Activated CD4-positive, alpha-beta T cell treated with anti-CD3 and anti-CD28 coated beads for 36 hours (primary cell): ENCODE measurements around the gene NAV2. TPM values are rescaled to one million over a fixed set of nuclear protein-coding genes. Genes with fewer than 3 reads are reported as not detected.

Experiments used
- ATAC-seq: fragments of 200-7000 bp; cut with Tn5 transposase; one replicate; pipeline ENCODE4 v1.10.0; 2021; ENCODE audit warnings: mild to moderate bottlenecking, moderate library complexity
- CTCF ChIA-PET: fragments of 350-600 bp; sonication (Branson Sonifier 250); formaldehyde crosslinking; loops from one replicate; lab custom pipeline; 2021; ENCODE audit warnings: antibody characterized with exemption; lab: Charles Lee
- POLR2A ChIA-PET: fragments of 350-600 bp; sonication (Branson Sonifier 250); formaldehyde crosslinking; loops from one replicate; lab custom pipeline; 2021; ENCODE audit warnings: antibody characterized with exemption, inconsistent platforms; lab: Charles Lee
- DNase-seq: peaks from one replicate; pipeline ENCODE4 v3.0.0-alpha.2; 2020
- H3K27ac Mint-ChIP-seq: one replicate; pipeline ENCODE4 v1.8.0; 2021; ENCODE audit warnings: mixed read lengths
- H3K27me3 Mint-ChIP-seq: one replicate; pipeline ENCODE4 v1.8.0; 2021; ENCODE audit warnings: mixed read lengths
- H3K36me3 Mint-ChIP-seq: one replicate; pipeline ENCODE4 v1.8.0; 2021; ENCODE audit warnings: low read depth, mixed read lengths
- H3K4me1 Mint-ChIP-seq: one replicate; pipeline ENCODE4 v1.8.0; 2021; ENCODE audit warnings: mixed read lengths
- H3K4me3 Mint-ChIP-seq: one replicate; pipeline ENCODE4 v1.8.0; 2021; ENCODE audit warnings: mild to moderate bottlenecking, moderate library complexity, mixed read lengths
- H3K9me3 Mint-ChIP-seq: one replicate; pipeline ENCODE4 v1.8.0; 2021; ENCODE audit warnings: low read depth, mixed read lengths
- intact Hi-C, 2 experiments: fragments of 100-400 bp; cut with DNase I in 1 of 2; cut with micrococcal nuclease in 1 of 2; formaldehyde crosslinking; loops; one replicate each; pipeline versions ENCODE4 v1.14.2 to v1.15.1; 2022 to 2024; cut with DNase I, micrococcal nuclease
- total RNA-seq, 2 experiments: library from RNA; stranded (reverse); gene quantifications; one replicate each; pipeline ENCODE4 v1.2.3, GENCODE V29; 2021

NAV2 gene
- total RNA-seq, 2 experiments from 2014 or later, result 0.54 to 0.55 TPM

DNA sequence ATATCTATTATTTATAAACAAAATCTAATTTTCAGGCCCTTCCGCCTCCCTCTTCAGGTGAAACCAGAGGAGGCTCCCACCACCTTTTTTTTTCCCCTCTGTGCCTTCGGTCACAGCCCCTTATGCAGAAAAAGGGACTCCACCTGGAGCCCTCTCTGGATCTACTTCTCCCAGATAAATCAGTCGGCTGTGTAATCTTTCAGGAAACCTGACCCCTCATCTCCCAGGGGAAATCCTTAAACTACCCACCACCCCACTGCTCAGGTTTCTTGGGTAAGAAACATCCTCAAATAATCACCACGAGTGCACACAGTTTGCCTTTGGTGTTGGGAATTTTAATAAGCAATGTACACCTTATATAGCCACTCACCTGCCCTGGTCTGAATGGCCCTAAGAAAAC is 104.2 kb downstream of the NAV2 start:
- Mint-ChIP-seq H3K36me3 (no peaks in the 10 kb centered on the region), H3K27me3 (peaks cover 5% of the 10 kb centered on the region), H3K4me1 (no peaks in the 10 kb centered on the region), H3K9me3 (no peaks in the 10 kb centered on the region), H3K4me3 (no peak overlapping the region), H3K27ac (no peak overlapping the region)
- DNase-seq (no peak), ATAC-seq (no peak)
- ChIA-PET POLR2A (no interaction called here), CTCF (no interaction called here)
- intact Hi-C loops, result no loop called here

DNA sequence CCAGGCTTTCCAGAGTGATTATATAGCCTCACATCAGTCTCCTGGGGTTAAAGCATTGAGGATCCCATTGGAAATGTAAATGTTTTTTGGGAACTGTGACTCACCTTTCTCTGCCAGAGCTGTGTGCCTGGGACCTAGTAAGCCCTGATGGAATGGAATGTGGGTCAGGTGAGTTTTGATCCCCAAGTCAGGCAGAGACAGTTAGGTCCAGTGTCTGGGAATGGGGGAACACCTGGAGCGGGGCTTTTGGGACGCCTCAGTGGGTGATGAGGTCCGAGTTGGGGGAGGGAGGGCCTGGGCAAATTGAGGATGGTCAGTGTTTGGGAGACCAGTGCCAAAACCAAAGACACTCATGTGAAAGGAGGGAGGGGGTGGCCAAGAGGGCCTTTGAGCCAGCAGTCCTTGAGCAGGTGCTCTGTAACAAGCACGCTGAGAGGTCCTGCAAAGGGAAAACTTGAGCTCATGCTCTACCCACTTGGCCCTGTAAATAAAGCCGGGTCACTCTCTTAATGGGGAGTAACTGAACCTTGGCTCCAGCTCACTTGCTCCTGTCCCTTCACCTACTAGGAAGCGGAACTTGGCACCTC is 104.7 kb downstream of the NAV2 start:
- DNase-seq, result no peak
- POLR2A ChIA-PET, result no interaction called here

DNA sequence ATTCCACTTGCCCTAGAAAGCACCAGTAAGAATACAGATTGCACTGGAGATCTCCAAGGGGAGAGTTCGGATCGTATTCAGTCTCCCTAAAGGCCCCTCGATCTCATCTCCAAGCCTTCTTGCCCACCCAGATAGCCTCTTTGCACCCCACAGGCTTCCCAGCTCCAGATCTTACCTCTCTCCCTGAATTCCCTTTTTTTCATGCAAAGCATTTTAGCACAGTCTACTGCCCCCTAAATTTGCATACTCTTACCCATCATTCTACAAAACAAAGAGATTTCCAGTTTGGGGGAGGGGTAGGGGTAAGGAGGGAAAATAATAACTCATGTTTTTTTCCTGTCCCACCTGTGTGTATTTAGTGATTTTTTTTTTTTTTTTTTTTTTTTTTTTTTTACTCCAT is 105.2 kb downstream of the NAV2 start:
- Mint-ChIP-seq H3K4me3 (no peak overlapping the region), H3K27ac (no peak overlapping the region), H3K36me3 (no peaks in the 10 kb centered on the region), H3K4me1 (no peaks in the 10 kb centered on the region), H3K27me3 (peaks cover 5% of the 10 kb centered on the region), H3K9me3 (no peaks in the 10 kb centered on the region)
- no peak for ATAC-seq
- ChIA-PET CTCF (interaction anchor here (1.0 kb wide), 2 partner anchors 10 to 129 kb away, joined by 3 read pairs; no protein-coding TSS in a partner anchor), POLR2A (no interaction called here)
- no peak for DNase-seq
- intact Hi-C loops, result no loop called here

More for the DNA sequence above, 104.7 kb downstream of the NAV2 start:
- Mint-ChIP-seq H3K4me1 (no peaks in the 10 kb centered on the region), H3K4me3 (no peak overlapping the region), H3K27ac (no peak overlapping the region), H3K36me3 (no peaks in the 10 kb centered on the region), H3K9me3 (no peaks in the 10 kb centered on the region), H3K27me3 (peaks cover 5% of the 10 kb centered on the region)
- no peak for ATAC-seq
- intact Hi-C loops, result no loop called here
- CTCF ChIA-PET, result no interaction called here

DNA sequence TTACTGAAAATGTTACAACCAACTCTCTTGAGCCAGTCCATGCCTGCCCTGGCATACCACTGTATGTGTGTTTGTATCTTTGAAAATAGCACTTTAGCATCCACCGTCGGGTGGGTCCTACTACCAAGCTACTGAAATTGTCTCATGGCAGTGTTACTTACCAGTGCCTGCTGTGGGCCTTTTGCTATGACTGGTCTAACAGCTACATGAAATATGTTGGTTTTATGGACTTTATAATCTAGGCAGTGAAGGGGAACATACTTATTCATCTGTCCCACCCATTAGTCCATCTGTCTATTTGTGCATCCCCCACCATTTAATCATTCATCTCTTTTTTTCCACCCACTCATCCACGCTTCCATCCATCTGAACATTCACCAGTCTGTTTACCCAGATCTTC is 106.0 kb downstream of the NAV2 start:
- no peak overlapping the region for H3K27ac Mint-ChIP-seq
- peaks cover 5% of the 10 kb centered on the region for H3K27me3 Mint-ChIP-seq
- H3K4me3 Mint-ChIP-seq, result no peak overlapping the region
- ATAC-seq (no peak), DNase-seq (no peak)
- CTCF ChIA-PET, result interaction anchor here (0.7 to 1.0 kb wide), 4 partner anchors 11 to 1271 kb away, joined by 3 to 4 read pairs (median 3); no protein-coding TSS in a partner anchor
- intact Hi-C loops, result no loop called here
- no peaks in the 10 kb centered on the region for H3K4me1 Mint-ChIP-seq
- POLR2A ChIA-PET, result no interaction called here
- no peaks in the 10 kb centered on the region for H3K9me3 Mint-ChIP-seq
- no peaks in the 10 kb centered on the region for H3K36me3 Mint-ChIP-seq

DNA sequence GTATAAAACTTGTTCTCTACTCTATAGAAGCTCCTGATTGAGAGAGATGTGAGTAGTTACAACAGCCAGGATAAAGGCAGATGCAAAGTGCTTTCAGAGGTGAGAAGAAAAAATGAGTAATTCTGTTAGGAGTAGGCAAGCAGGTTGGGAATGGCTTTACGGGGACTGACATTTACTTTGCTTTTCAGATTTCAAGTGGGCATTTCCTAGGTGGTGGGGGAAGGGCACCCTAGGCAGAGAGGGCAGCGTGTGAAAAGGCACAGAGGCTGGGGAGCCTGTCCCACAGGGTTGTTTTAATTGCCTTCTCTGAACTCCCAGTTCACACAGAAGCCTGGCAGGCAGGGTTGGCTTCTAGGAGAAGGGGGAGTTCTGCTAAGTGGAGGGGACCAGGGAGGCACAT is 106.5 kb downstream of the NAV2 start:
- intact Hi-C loops, result no loop called here
- Mint-ChIP-seq H3K9me3 (no peaks in the 10 kb centered on the region), H3K27ac (no peak overlapping the region), H3K4me1 (no peaks in the 10 kb centered on the region), H3K36me3 (no peaks in the 10 kb centered on the region), H3K4me3 (no peak overlapping the region), H3K27me3 (peaks cover 5% of the 10 kb centered on the region)
- CTCF ChIA-PET, result interaction anchor here (0.7 to 1.0 kb wide), 3 partner anchors 128 to 1272 kb away, joined by 3 to 4 read pairs (median 3); no protein-coding TSS in a partner anchor
- ATAC-seq, result no peak
- POLR2A ChIA-PET, result no interaction called here
- no peak for DNase-seq

DNA sequence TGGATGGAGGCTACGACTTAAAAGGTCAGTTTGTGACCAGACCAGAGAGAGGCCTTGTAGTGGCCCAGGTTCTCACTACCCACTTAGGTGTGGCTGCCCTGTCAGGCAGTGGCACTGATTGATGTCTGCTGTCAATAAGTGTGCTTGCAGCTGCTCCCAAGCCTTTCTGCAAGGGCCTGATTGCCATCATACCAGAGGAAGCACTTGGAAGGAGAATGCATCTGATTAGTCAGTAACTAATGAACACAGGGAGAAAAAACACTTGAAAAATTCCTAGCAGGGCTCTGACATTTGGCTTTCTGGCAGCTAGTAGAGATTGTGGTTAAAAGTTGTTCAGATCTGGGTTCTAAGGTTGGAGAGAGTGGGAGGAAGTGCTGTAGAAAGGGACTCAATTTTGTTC is 107.5 kb downstream of the NAV2 start:
- ATAC-seq, result no peak
- H3K4me3 Mint-ChIP-seq, result no peak overlapping the region

DNA sequence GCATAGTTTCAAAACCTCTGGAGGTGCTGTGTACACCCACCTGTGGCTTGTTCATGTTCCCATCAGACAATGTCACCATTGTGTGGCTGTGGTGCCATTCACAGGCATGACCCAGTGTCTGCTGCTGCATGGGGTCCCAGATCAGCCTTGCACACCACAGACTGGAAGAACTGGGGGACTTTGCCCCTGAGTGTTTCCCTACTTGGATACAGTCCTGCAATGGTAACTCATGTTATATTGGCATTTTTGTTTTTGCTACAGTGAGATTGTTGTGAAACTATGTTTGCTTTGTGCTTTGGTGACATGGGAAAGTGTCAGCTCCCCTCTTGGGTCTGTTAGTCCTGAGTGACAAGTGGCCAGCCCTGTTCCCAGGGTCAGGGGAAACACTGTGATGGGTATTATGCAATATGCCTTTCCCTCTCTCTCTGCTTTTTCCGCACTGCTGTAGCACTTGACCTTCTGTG is 108.8 kb downstream of the NAV2 start:
- no peak for ATAC-seq

More for the DNA sequence above, 107.5 kb downstream of the NAV2 start:
- Mint-ChIP-seq H3K4me1 (no peaks in the 10 kb centered on the region), H3K27ac (no peak overlapping the region), H3K9me3 (no peaks in the 10 kb centered on the region), H3K36me3 (no peaks in the 10 kb centered on the region), H3K27me3 (peaks cover 5% of the 10 kb centered on the region)
- ChIA-PET POLR2A (no interaction called here), CTCF (no interaction called here)
- intact Hi-C loops, result no loop called here
- DNase-seq, result no peak

DNA sequence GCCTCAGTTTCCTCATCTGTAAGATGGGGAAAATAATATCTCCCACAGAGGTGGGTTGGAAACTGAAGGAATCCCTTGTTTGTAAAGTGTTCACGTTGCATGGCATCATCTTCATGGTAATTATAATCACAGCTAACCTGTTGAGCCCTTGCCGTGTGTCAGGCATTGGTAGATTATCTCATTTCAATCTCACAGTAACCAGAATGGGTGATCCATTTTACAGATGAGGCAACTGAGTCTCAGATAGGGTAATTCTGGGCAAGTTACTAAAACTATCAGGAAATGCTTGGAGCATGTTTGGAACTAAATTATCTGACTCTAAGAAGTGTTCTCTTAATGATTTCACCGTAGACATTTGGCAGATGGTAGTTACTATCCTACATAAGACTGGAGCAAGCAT is 109.4 kb downstream of the NAV2 start:
- Mint-ChIP-seq H3K27ac (no peak overlapping the region), H3K9me3 (no peaks in the 10 kb centered on the region), H3K4me3 (no peak overlapping the region), H3K27me3 (peaks cover 5% of the 10 kb centered on the region), H3K4me1 (no peaks in the 10 kb centered on the region), H3K36me3 (no peaks in the 10 kb centered on the region)
- ATAC-seq (no peak), DNase-seq (no peak)
- ChIA-PET CTCF (no interaction called here), POLR2A (no interaction called here)
- intact Hi-C loops, result no loop called here

More for the DNA sequence above, 108.8 kb downstream of the NAV2 start:
- H3K27me3 Mint-ChIP-seq, result peaks cover 5% of the 10 kb centered on the region
- intact Hi-C loops, result no loop called here
- no peaks in the 10 kb centered on the region for H3K36me3 Mint-ChIP-seq
- no peaks in the 10 kb centered on the region for H3K4me1 Mint-ChIP-seq
- no peak overlapping the region for H3K4me3 Mint-ChIP-seq
- ChIA-PET POLR2A (no interaction called here), CTCF (interaction anchor here (0.7 kb wide), 1 partner anchor 13 kb away, joined by 3 read pairs; no protein-coding TSS in a partner anchor)
- H3K27ac Mint-ChIP-seq, result no peak overlapping the region
- no peaks in the 10 kb centered on the region for H3K9me3 Mint-ChIP-seq
- no peak for DNase-seq

DNA sequence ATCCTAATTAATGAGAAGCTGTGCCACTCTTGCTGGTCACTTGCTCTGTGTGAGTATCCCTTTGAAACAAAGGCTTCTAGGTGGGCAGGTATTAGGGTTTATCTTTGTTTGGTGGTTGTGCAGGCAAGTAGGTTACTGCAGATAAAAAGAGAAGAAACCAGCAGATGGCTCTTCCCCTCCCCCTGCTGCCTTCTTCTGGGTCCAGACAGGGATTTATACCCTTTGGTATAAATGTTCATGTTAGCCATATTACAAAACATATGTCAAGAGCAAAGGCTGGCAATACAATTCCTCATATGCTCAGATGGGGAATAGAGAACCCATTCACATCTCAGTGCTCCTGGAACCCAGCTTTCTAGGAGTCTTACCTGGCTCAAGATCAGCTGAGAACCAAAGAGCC is 109.9 kb downstream of the NAV2 start:
- no peaks in the 10 kb centered on the region for H3K36me3 Mint-ChIP-seq
- intact Hi-C loops, result no loop called here

DNA sequence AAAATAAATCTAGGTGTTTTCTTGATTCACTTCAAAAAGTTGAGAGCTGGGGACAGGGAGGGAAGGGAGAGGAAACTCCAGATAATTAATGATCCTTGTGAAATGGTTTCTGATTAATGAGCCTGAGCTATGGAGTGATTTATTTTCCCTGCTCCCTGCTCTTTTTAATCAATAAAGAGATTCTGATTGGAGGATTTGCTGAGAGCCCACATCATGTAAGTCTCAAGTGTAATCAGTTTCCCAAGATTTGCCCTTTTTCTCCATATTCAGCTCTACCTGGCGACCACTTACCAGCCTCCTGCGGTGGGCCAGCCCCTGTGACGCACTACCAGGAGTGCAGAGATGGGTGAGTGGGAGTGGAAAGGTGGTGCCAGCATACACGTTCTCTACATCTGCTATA is 114.0 kb downstream of the NAV2 start:
- no peak for DNase-seq
- H3K9me3 Mint-ChIP-seq, result no peaks in the 10 kb centered on the region
- POLR2A ChIA-PET, result no interaction called here
- H3K4me1 Mint-ChIP-seq, result peaks cover 2% of the 10 kb centered on the region
- H3K36me3 Mint-ChIP-seq, result no peaks in the 10 kb centered on the region
- H3K27ac Mint-ChIP-seq, result no peak overlapping the region
- no peaks in the 10 kb centered on the region for H3K27me3 Mint-ChIP-seq
- CTCF ChIA-PET, result interaction anchor here (1.1 kb wide), 1 partner anchor 126 kb away, joined by 3 read pairs; no protein-coding TSS in a partner anchor
- no peak for ATAC-seq
- no peak overlapping the region for H3K4me3 Mint-ChIP-seq
- intact Hi-C loops, result no loop called here

More for the DNA sequence above, 109.9 kb downstream of the NAV2 start:
- Mint-ChIP-seq H3K9me3 (no peaks in the 10 kb centered on the region), H3K4me1 (no peaks in the 10 kb centered on the region), H3K27me3 (peaks cover 5% of the 10 kb centered on the region), H3K4me3 (no peak overlapping the region), H3K27ac (no peak overlapping the region)
- ChIA-PET POLR2A (no interaction called here), CTCF (no interaction called here)
- DNase-seq (no peak), ATAC-seq (no peak)

DNA sequence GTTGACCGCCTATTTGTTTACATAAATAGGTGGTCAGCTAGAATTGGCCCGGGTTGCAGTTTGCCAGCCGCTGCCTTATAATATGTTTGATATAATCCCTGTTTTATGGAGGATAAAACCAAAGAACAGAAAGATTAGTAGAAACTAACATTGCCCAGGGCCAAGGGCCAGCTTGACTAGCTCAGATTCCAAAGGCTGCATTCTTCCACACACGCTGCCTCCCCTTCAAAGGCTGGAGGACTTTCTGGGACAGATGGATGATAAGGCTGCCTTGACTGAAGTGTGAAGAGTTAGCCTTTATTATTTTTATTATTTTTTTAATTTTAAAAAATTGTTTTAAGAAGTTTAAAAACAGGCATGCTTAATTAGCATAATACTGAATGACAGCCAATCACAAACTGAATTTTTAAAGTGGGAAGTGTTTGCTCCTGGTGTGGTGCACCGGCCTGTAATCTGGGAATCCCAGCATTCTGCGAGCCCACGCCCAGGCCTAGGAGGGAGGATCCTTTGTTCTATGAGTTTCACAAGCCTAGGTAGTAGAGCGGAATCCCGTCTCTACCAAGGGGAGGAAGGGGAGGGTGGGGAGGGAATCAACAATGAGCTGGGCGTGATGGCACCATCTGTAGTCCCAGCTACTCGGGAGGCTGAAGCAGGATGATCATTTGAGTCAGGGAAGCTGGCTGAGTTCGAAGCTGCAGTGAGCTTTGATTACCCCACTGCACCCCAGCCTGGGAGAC is 114.9 kb downstream of the NAV2 start:
- Mint-ChIP-seq H3K36me3 (no peaks in the 10 kb centered on the region), H3K27ac (no peak overlapping the region), H3K9me3 (no peaks in the 10 kb centered on the region), H3K4me3 (no peak overlapping the region), H3K4me1 (peaks cover 2% of the 10 kb centered on the region), H3K27me3 (no peaks in the 10 kb centered on the region)
- ChIA-PET CTCF (interaction anchor here (0.6 kb wide), 1 partner anchor 66 kb away, joined by 3 read pairs; no protein-coding TSS in a partner anchor), POLR2A (no interaction called here)
- intact Hi-C loops, result no loop called here
- DNase-seq (no peak), ATAC-seq (no peak)
